Transverse colon (tissue), 4 donors: ENCODE measurements around the gene DGCR2. TPM values are rescaled to one million over a fixed set of nuclear protein-coding genes. Genes with fewer than 3 reads are reported as not detected.

Experiments
- DNase-seq: peaks from one replicate; pipeline ENCODE4 v3.0.0-alpha.2; 2019
- H3K27ac ChIP-seq, 4 donors: fragments of 200-600 bp; sonication (generic); 2 replicates each; pipeline ENCODE4 v1.5.1; 2016 to 2018; ENCODE audit warnings: inconsistent platforms in 4 of 4
- H3K27me3 ChIP-seq: fragments of 200-600 bp; sonication (generic); 2 replicates; pipeline ENCODE4 v1.5.1; 2017; ENCODE audit warnings: inconsistent platforms
- H3K36me3 ChIP-seq, 4 donors: fragments of 200-600 bp; sonication (generic); 2 replicates each; pipeline ENCODE4 v1.5.1; 2017 to 2019; ENCODE audit warnings: inconsistent platforms in 4 of 4
- H3K4me1 ChIP-seq, 4 donors: fragments of 200-600 bp; sonication (generic); 2 replicates each; pipeline ENCODE4 v1.5.1; 2017 to 2020; ENCODE audit warnings: inconsistent platforms in 4 of 4
- H3K4me3 ChIP-seq, 4 donors: fragments of 200-600 bp; sonication (generic); 1 replicate in 1 of 4; 2 replicates in 3 of 4; pipeline versions ENCODE4 v1.5.1 to v1.6.1; 2017 to 2019; ENCODE audit warnings: inconsistent platforms in 4 of 4
- H3K9me3 ChIP-seq, 2 donors: fragments of 200-600 bp; sonication (generic); 2 replicates each; pipeline ENCODE4 v1.5.1; 2017 to 2019; ENCODE audit warnings: inconsistent platforms in 2 of 2
- EP300 ChIP-seq: sonication (generic); formaldehyde crosslinking; IDR thresholded peaks from one replicate; pipeline ENCODE4 v1.6.1; 2017; ENCODE audit warnings: antibody characterized with exemption, low read depth
- POLR2A ChIP-seq: fragments of 450-650 bp; IDR thresholded peaks from one replicate; pipeline ENCODE4 v1.6.1; 2016; ENCODE audit warnings: antibody characterized with exemption, mild to moderate bottlenecking, moderate library complexity
- POLR2AphosphoS5 ChIP-seq, 3 donors: sonication (generic); formaldehyde crosslinking; IDR thresholded peaks; one replicate each; pipeline ENCODE4 v1.6.1; 2016; ENCODE audit warnings: antibody characterized with exemption in 3 of 3
- WGBS, 2 donors: methylation state at CpG; one replicate each; pipeline ENCODE4 v1.1.5; 2018; ENCODE audit warnings: low coverage in 1 of 2; 5-methylcytosine and 5-hydroxymethylcytosine counted together
- in situ Hi-C, 4 donors: fragments of 200-750 bp; cut with MboI; loops; one replicate each; pipeline versions ENCODE4 v1.15.0 to v1.15.1; 2017; ENCODE audit warnings: low sequenced_read_pairs in 3 of 4, low pct_ligation_motif_present in 1 of 4, low pct_unique_long_range_greater_than_20kb in 1 of 4
- intact Hi-C: fragments of 100-400 bp; cut with DNase I; formaldehyde crosslinking; loops from one replicate; pipeline ENCODE4 v1.15.1; 2023; ENCODE audit warnings: low total_unique reads
- total RNA-seq, 4 donors: library from RNA; depleted of rRNA; stranded (reverse); fragments of >200 nt; gene quantifications; one replicate each; pipeline ENCODE4 v1.1.0, GENCODE V29; 2016
- TF ChIP-seq, protein P1 (sequence below), 5 experiments: fragments of 200-600 bp in 3 of 5; fragments of 450-650 bp in 2 of 5; sonication (generic) in 3 of 5; IDR thresholded peaks; 1 replicate in 2 of 5; 2 replicates in 3 of 5; pipeline ENCODE4 v1.5.1; 2016 to 2017; ENCODE audit warnings: antibody characterized with exemption in 5 of 5, inconsistent platforms in 3 of 5, mild to moderate bottlenecking in 2 of 5, moderate library complexity in 1 of 5

The DGCR2 gene
- total RNA-seq, 4 donors from 2014 or later = 71.6 to 106 (median 94.3) TPM

GRCh38 chr22:19050117-19050516, 72.1 kb downstream of the DGCR2 start:
- Histone ChIP-seq H3K36me3 (peaks cover 0 to 64% (median 30%) of the 10 kb centered on the region in 4 donors), H3K4me1 (no peaks in the 10 kb centered on the region), H3K27ac (no peak overlapping the region), H3K9me3 (no peaks in the 10 kb centered on the region), H3K4me3 (no peak overlapping the region), H3K27me3 (no peaks in the 10 kb centered on the region)
- TF ChIP-seq, protein P1, sequence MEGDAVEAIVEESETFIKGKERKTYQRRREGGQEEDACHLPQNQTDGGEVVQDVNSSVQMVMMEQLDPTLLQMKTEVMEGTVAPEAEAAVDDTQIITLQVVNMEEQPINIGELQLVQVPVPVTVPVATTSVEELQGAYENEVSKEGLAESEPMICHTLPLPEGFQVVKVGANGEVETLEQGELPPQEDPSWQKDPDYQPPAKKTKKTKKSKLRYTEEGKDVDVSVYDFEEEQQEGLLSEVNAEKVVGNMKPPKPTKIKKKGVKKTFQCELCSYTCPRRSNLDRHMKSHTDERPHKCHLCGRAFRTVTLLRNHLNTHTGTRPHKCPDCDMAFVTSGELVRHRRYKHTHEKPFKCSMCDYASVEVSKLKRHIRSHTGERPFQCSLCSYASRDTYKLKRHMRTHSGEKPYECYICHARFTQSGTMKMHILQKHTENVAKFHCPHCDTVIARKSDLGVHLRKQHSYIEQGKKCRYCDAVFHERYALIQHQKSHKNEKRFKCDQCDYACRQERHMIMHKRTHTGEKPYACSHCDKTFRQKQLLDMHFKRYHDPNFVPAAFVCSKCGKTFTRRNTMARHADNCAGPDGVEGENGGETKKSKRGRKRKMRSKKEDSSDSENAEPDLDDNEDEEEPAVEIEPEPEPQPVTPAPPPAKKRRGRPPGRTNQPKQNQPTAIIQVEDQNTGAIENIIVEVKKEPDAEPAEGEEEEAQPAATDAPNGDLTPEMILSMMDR (IDR thresholded peaks at IDR 0.05) = no peak
- TF ChIP-seq POLR2AphosphoS5 (IDR thresholded peaks at IDR 0.05) = no peak
- no peak for TF ChIP-seq EP300
- no peak for TF ChIP-seq POLR2A
- 93 to 95% methylated on average over 3 of the region's 3 CpGs for WGBS, 2 donors
- DNase-seq = no peak
- in situ Hi-C loops = no loop called here
- intact Hi-C loops = no loop called here

GRCh38 chr22:19048531-19048930, 73.7 kb downstream of the DGCR2 start:
- no peak overlapping the region for H3K27ac ChIP-seq
- 95% methylated on average over 5 of the region's 5 CpGs; no CpG with 5 or more reads in 1 of the 2 donors for WGBS, 2 donors
- H3K4me3 ChIP-seq = no peak overlapping the region
- H3K36me3 ChIP-seq = peaks cover 0 to 64% (median 31%) of the 10 kb centered on the region in 4 donors
- DNase-seq = no peak
- TF ChIP-seq EP300 (no peak), POLR2AphosphoS5 (IDR thresholded peaks at IDR 0.05) (no peak), POLR2A (no peak)
- TF ChIP-seq, protein P1 (IDR thresholded peaks at IDR 0.05) = no peak
- no peaks in the 10 kb centered on the region for H3K4me1 ChIP-seq
- H3K27me3 ChIP-seq = no peaks in the 10 kb centered on the region
- intact Hi-C loops (no loop called here), in situ Hi-C loops (no loop called here)
- H3K9me3 ChIP-seq = no peaks in the 10 kb centered on the region

DNA sequence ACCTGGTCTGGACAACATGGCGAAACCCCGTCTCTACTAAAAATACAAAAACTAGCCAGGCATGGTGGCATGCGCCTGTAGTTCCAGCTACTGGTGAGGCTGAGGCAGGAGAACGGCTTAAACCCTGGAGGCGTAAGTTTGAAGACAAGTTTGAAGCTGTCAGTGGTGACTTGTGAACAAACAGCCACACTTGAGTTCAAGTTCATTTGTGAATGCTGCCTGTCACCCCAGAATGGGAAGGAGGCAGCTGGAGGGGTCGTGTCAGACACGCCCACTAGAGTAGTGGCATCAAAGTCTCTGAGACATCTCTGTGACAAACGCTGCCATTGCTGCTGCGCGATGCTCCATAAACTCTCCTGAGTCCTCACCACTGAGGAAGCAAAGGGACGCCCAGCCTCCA, 74.2 kb downstream of the DGCR2 start:
- intact Hi-C loops = no loop called here
- no peak overlapping the region for H3K27ac ChIP-seq
- peaks cover 0 to 60% (median 31%) of the 10 kb centered on the region in 4 donors for H3K36me3 ChIP-seq
- in situ Hi-C loops = no loop called here
- no peak overlapping the region for H3K4me3 ChIP-seq
- DNase-seq = no peak
- H3K27me3 ChIP-seq = no peaks in the 10 kb centered on the region
- WGBS, 2 donors = 90 to 95% methylated on average over 2 to 11 of the region's 11 CpGs
- no peaks in the 10 kb centered on the region for H3K9me3 ChIP-seq
- H3K4me1 ChIP-seq = no peaks in the 10 kb centered on the region
- TF ChIP-seq, protein P1 (IDR thresholded peaks at IDR 0.05) = no peak
- no peak for TF ChIP-seq POLR2A
- no peak for TF ChIP-seq EP300
- TF ChIP-seq POLR2AphosphoS5 (IDR thresholded peaks at IDR 0.05) = no peak

- Histone ChIP-seq H3K4me3 (no peak overlapping the region), H3K27me3 (no peaks in the 10 kb centered on the region), H3K27ac (no peak overlapping the region), H3K9me3 (no peaks in the 10 kb centered on the region), H3K36me3 (peaks cover 0 to 70% (median 29%) of the 10 kb centered on the region in 4 donors), H3K4me1 (no peaks in the 10 kb centered on the region)
- 93 to 100% methylated on average over 1 to 4 of the region's 5 CpGs for WGBS, 2 donors
- DNase-seq = no peak
- intact Hi-C loops = no loop called here
- in situ Hi-C loops = no loop called here
- TF ChIP-seq, protein P1 (IDR thresholded peaks at IDR 0.05) = no peak
- TF ChIP-seq POLR2AphosphoS5 (IDR thresholded peaks at IDR 0.05) (no peak), POLR2A (no peak), EP300 (no peak)
Observed at GRCh38 chr22:19046719-19047609, 75.2 kb downstream of the DGCR2 start.
